ENCODE data around the gene OR56A4. TPM values are rescaled to one million over a fixed set of nuclear protein-coding genes. Genes with fewer than 3 reads are reported as not detected.

Gene OR56A4
- under 1 TPM in 1 of 6 experiments, not detected in 5; 0.04 TPM for total RNA-seq
- long read RNA-seq = 0 reads

- H3K4me1 ChIP-seq = no peaks in the 10 kb centered on the region
- H3K36me3 ChIP-seq = no peaks in the 10 kb centered on the region
- TF ChIP-seq POLR2A (IDR thresholded peaks at IDR 0.05) = no peak
- no peak for TF ChIP-seq CTCF (IDR thresholded peaks at IDR 0.05)
- H3K4me3 ChIP-seq = no peak within 1 kb of the TSS
- intact Hi-C loops (cut with DNase I) = no loop called here
- no peak within 1 kb of the TSS for H3K27ac ChIP-seq
- no peaks in the 10 kb centered on the region for H3K9me3 ChIP-seq
- DNase-seq (no peak), ATAC-seq (no peak)
- no peaks in the 10 kb centered on the region for H3K27me3 ChIP-seq
Observed at GRCh38 chr11:6006846-6007245, at the start of gene OR56A4. Gene OR56A4 (minus strand): TSS chr11:6006946. CDS start chr11:6002992, 3,954 bp downstream.

GRCh38 chr11:6055569-6055968, 48.8 kb upstream of the OR56A4 start:
- DNase-seq = no peak
- peaks cover 0 to 6% of the 10 kb centered on the region in 2 donors for H3K27me3 ChIP-seq
- no peaks in the 10 kb centered on the region for H3K4me1 ChIP-seq
- no peak for ATAC-seq
- TF ChIP-seq POLR2A (IDR thresholded peaks at IDR 0.05) = no peak
- no peak for TF ChIP-seq CTCF (IDR thresholded peaks at IDR 0.05)
- intact Hi-C loops (cut with DNase I) = no loop called here
- no peak overlapping the region for H3K27ac ChIP-seq
- no peaks in the 10 kb centered on the region for H3K9me3 ChIP-seq
- no peak overlapping the region for H3K4me3 ChIP-seq
- no peaks in the 10 kb centered on the region for H3K36me3 ChIP-seq

GRCh38 chr11:6052374-6052773, 45.6 kb upstream of the OR56A4 start:
- H3K4me3 ChIP-seq = no peak overlapping the region
- intact Hi-C loops (cut with DNase I) = no loop called here
- DNase-seq (no peak), ATAC-seq (no peak)
- TF ChIP-seq POLR2A (IDR thresholded peaks at IDR 0.05) (no peak), CTCF (IDR thresholded peaks at IDR 0.05) (no peak)
- H3K9me3 ChIP-seq = no peaks in the 10 kb centered on the region
- no peak overlapping the region for H3K27ac ChIP-seq
- peaks cover 0 to 6% of the 10 kb centered on the region in 2 donors for H3K27me3 ChIP-seq
- WGBS (ENCODE audit: insufficient coverage, low coverage, low lambda C conversion rate, missing lambda C conversion rate) = 41% methylated on average over 3 of the region's 3 CpGs
- H3K36me3 ChIP-seq = no peaks in the 10 kb centered on the region
- no peaks in the 10 kb centered on the region for H3K4me1 ChIP-seq

- Histone ChIP-seq H3K36me3 (no peaks in the 10 kb centered on the region), H3K9me3 (no peaks in the 10 kb centered on the region), H3K4me3 (no peak overlapping the region), H3K27ac (no peak overlapping the region), H3K27me3 (no peaks in the 10 kb centered on the region), H3K4me1 (no peaks in the 10 kb centered on the region)
- intact Hi-C loops (cut with DNase I) = no loop called here
- TF ChIP-seq CTCF (IDR thresholded peaks at IDR 0.05) (no peak), POLR2A (IDR thresholded peaks at IDR 0.05) (no peak)
- no peak for DNase-seq
- ATAC-seq = peak in 1 of 4 donors; percentile 37
- WGBS (ENCODE audit: insufficient coverage, low coverage, low lambda C conversion rate, missing lambda C conversion rate) = 30% methylated on average over 4 of the region's 4 CpGs
Observed at GRCh38 chr11:6040874-6041273, 34.1 kb upstream of the OR56A4 start.

GRCh38 chr11:6030708-6031405, 24.1 kb upstream of the OR56A4 start, which contains the start of gene OR56A1:
Gene OR56A1 (minus strand): TSS chr11:6030758. CDS start chr11:6027692, 3,066 bp downstream.
- H3K27me3 ChIP-seq = no peaks in the 10 kb centered on the region
- no peaks in the 10 kb centered on the region for H3K9me3 ChIP-seq
- H3K4me1 ChIP-seq = no peaks in the 10 kb centered on the region
- H3K4me3 ChIP-seq = no peak within 1 kb of the TSS
- intact Hi-C loops (cut with DNase I) = no loop called here
- TF ChIP-seq CTCF (IDR thresholded peaks at IDR 0.05) (no peak), POLR2A (IDR thresholded peaks at IDR 0.05) (no peak)
- H3K36me3 ChIP-seq = no peaks in the 10 kb centered on the region
- no peak within 1 kb of the TSS for H3K27ac ChIP-seq
- no peak for DNase-seq
- 43% methylated on average over 1 of the region's 1 CpG for WGBS (ENCODE audit: insufficient coverage, low coverage, low lambda C conversion rate, missing lambda C conversion rate)
- ATAC-seq = no peak

Data from right lobe of liver (tissue), 6 donors.